Mesenchymal stem cell (in vitro differentiated cells and primary cell): ENCODE results near the gene SCAPER.

Source experiments
- DNase-seq: peaks from one replicate; pipeline ENCODE4 v3.0.0-alpha.2; 2013
- H2AFZ ChIP-seq: one replicate; pipeline ENCODE4 v1.6.1; 2013; ENCODE audit warnings: low read depth, mild to moderate bottlenecking, control low read depth, inconsistent platforms, low read length, moderate library complexity
- H2AK5ac ChIP-seq: 2 replicates; pipeline ENCODE4 v1.6.1; 2013; ENCODE audit warnings: low read length, moderate library complexity, mild to moderate bottlenecking, inconsistent platforms; ENCODE audit not compliant: severe bottlenecking
- H2BK120ac ChIP-seq: one replicate; pipeline ENCODE4 v1.6.1; 2013; ENCODE audit warnings: low read depth, mild to moderate bottlenecking, inconsistent platforms, low read length, moderate library complexity
- H2BK12ac ChIP-seq, 2 experiments: one replicate each; pipeline ENCODE4 v1.6.1; 2013; ENCODE audit warnings: inconsistent platforms in 2 of 2, low read length in 2 of 2, mild to moderate bottlenecking in 2 of 2, moderate library complexity in 2 of 2, control low read depth in 1 of 2
- H2BK15ac ChIP-seq: one replicate; pipeline ENCODE4 v1.6.1; 2013; ENCODE audit warnings: mild to moderate bottlenecking, low read depth, inconsistent platforms; ENCODE audit not compliant: poor library complexity, severe bottlenecking
- H2BK5ac ChIP-seq: 2 replicates; pipeline ENCODE4 v1.6.1; 2013; ENCODE audit warnings: low read depth, mild to moderate bottlenecking, low read length, control low read depth, inconsistent platforms; ENCODE audit not compliant: poor library complexity, severe bottlenecking
- H3K14ac ChIP-seq, 2 experiments: one replicate each; pipeline ENCODE4 v1.6.1; 2013; ENCODE audit warnings: inconsistent platforms in 2 of 2, low read length in 2 of 2, control low read depth in 1 of 2, mild to moderate bottlenecking in 1 of 2, moderate library complexity in 1 of 2
- H3K18ac ChIP-seq, 2 experiments: one replicate each; pipeline ENCODE4 v1.6.1; 2013; ENCODE audit warnings: inconsistent platforms in 2 of 2, low read length in 2 of 2, control low read depth in 1 of 2, low read depth in 1 of 2, mild to moderate bottlenecking in 1 of 2
- H3K23ac ChIP-seq, 2 experiments: one replicate each; pipeline ENCODE4 v1.6.1; 2013; ENCODE audit warnings: inconsistent platforms in 2 of 2, low read length in 2 of 2, mild to moderate bottlenecking in 2 of 2, moderate library complexity in 2 of 2, control low read depth in 1 of 2
- H3K27ac ChIP-seq: 2 replicates; pipeline ENCODE4 v1.5.1; 2013; ENCODE audit warnings: mild to moderate bottlenecking, moderate library complexity, low read length, control low read depth, inconsistent platforms; ENCODE audit not compliant: poor library complexity, severe bottlenecking
- H3K27me3 ChIP-seq, 2 experiments: 2 replicates each; pipeline versions ENCODE4 v1.6.1 to v1.7.0; 2013; ENCODE audit warnings: low read length in 2 of 2, mild to moderate bottlenecking in 2 of 2, moderate library complexity in 2 of 2, control low read depth in 1 of 2, inconsistent platforms in 1 of 2; ENCODE audit not compliant: control insufficient read depth in 1 of 2, insufficient read depth in 1 of 2
- H3K36me3 ChIP-seq, 2 experiments: 2 replicates each; pipeline versions ENCODE4 v1.6.1 to v1.7.0; 2013; ENCODE audit warnings: low read length in 2 of 2, control low read depth in 1 of 2, inconsistent platforms in 1 of 2, low read depth in 1 of 2, mild to moderate bottlenecking in 1 of 2; ENCODE audit not compliant: insufficient read depth in 2 of 2, control insufficient read depth in 1 of 2
- H3K4ac ChIP-seq, 2 experiments: one replicate each; pipeline ENCODE4 v1.6.1; 2013; ENCODE audit warnings: inconsistent platforms in 2 of 2, low read length in 2 of 2, mild to moderate bottlenecking in 2 of 2, moderate library complexity in 2 of 2, control low read depth in 1 of 2, low read depth in 1 of 2
- H3K4me1 ChIP-seq: 2 replicates; pipeline ENCODE4 v1.6.1; 2013; ENCODE audit warnings: low read depth, low read length, control low read depth; ENCODE audit not compliant: control insufficient read depth, insufficient read depth
- H3K4me2 ChIP-seq: 2 replicates; pipeline ENCODE4 v1.6.1; 2013; ENCODE audit warnings: low read length, mild to moderate bottlenecking, inconsistent platforms; ENCODE audit not compliant: poor library complexity, severe bottlenecking
- H3K4me3 ChIP-seq, 2 experiments: 2 replicates each; pipeline versions ENCODE4 v1.5.1 to v1.7.0; 2013; ENCODE audit warnings: low read length in 2 of 2, mild to moderate bottlenecking in 2 of 2, control low read depth in 1 of 2, low read depth in 1 of 2; ENCODE audit not compliant: insufficient read depth in 1 of 2
- H3K79me1 ChIP-seq: replicated peaks from 2 replicates; pipeline ENCODE4 v1.6.1; 2013; ENCODE audit warnings: mild to moderate bottlenecking, control low read depth, low read length, inconsistent platforms; ENCODE audit not compliant: poor library complexity, severe bottlenecking
- H3K9ac ChIP-seq: 2 replicates; pipeline ENCODE4 v1.7.0; 2013; ENCODE audit warnings: mild to moderate bottlenecking, low read length, moderate library complexity
- H3K9me3 ChIP-seq: 2 replicates; pipeline ENCODE4 v1.7.0; 2013; ENCODE audit warnings: mild to moderate bottlenecking, low read length; ENCODE audit not compliant: control insufficient read depth
- H4K8ac ChIP-seq: one replicate; pipeline ENCODE4 v1.6.1; 2013; ENCODE audit warnings: inconsistent platforms, mild to moderate bottlenecking, low read length, moderate library complexity
- H4K91ac ChIP-seq: one replicate; pipeline ENCODE4 v1.6.1; 2013; ENCODE audit warnings: mild to moderate bottlenecking, low read length, inconsistent platforms
- WGBS: methylation state at CpG from one replicate; pipeline ENCODE4 v1.1.7; 2013; ENCODE audit warnings: mixed read lengths; 5-methylcytosine and 5-hydroxymethylcytosine counted together

Gene SCAPER

DNA sequence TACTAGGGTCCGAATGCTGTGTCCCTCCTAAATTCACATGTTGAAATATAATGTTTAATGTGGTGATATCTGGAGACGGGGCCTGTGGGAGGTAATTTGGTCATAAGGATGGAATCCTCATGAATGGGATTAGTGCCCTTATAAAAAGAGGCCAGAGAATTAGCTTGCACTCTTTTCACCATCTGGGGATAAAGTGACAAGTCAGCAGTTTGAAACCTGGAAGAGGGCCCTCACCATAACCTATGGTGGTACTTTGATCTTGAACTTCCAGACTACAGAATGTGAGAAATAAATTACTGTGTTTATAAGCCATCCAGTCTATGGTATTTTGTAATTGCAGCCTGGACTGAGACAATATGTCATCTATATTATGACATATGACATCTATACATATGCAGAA is 436.4 kb downstream of the SCAPER start:
- H2BK120ac ChIP-seq, result no peak overlapping the region
- H3K4me2 ChIP-seq, result no peak overlapping the region
- no peak overlapping the region for H3K4me3 ChIP-seq
- H3K9ac ChIP-seq, result no peak overlapping the region
- H3K4me1 ChIP-seq, result peaks cover 1% of the 10 kb centered on the region
- no peak overlapping the region for H3K23ac ChIP-seq
- H2BK15ac ChIP-seq, result no peak overlapping the region
- H2BK12ac ChIP-seq, result no peak overlapping the region
- H3K79me1 ChIP-seq, result no peaks in the 10 kb centered on the region
- H2BK5ac ChIP-seq, result no peak overlapping the region
- no peak overlapping the region for H2AK5ac ChIP-seq
- H4K8ac ChIP-seq, result no peak overlapping the region
- no peak for DNase-seq
- no peaks in the 10 kb centered on the region for H3K36me3 ChIP-seq
- no peak overlapping the region for H3K27ac ChIP-seq
- H3K14ac ChIP-seq, result no peak overlapping the region
- no peak overlapping the region for H3K18ac ChIP-seq
- no peak overlapping the region for H3K4ac ChIP-seq
- H3K9me3 ChIP-seq, result peaks cover 33% of the 10 kb centered on the region
- no peak overlapping the region for H4K91ac ChIP-seq
- no peak overlapping the region for H2AFZ ChIP-seq
- WGBS, result 100% methylated on average over 1 of the region's 2 CpGs
- no peaks in the 10 kb centered on the region for H3K27me3 ChIP-seq

DNA sequence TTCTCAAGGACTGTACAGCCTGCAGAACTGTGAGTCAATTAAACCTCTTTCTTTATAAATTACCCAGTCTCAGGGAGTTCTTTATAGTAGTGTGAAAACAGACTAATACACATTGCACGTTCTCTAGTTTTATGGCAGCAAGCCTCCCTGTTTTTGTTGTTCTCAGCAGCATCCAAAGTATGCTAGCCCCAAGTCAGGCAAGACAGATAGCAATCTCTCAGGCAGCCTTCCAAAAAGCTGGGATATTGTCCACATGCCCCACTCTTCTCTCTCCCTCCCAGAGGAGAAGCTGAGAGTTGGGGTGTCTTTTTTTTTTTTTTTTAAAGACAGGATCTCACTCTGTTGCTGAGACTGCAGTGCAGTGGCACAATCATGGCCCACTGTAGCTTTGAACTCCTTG is 438.0 kb downstream of the SCAPER start:
- no peak overlapping the region for H3K9ac ChIP-seq
- H4K8ac ChIP-seq, result no peak overlapping the region
- H3K9me3 ChIP-seq, result peaks cover 37% of the 10 kb centered on the region
- H3K4ac ChIP-seq, result no peak overlapping the region
- H3K36me3 ChIP-seq, result no peaks in the 10 kb centered on the region
- no peak overlapping the region for H3K14ac ChIP-seq
- H3K4me2 ChIP-seq, result no peak overlapping the region
- H3K23ac ChIP-seq, result no peak overlapping the region
- no peak overlapping the region for H2BK12ac ChIP-seq
- H2BK5ac ChIP-seq, result no peak overlapping the region
- no peak overlapping the region for H3K4me3 ChIP-seq
- H3K27me3 ChIP-seq, result no peaks in the 10 kb centered on the region
- no peak overlapping the region for H3K27ac ChIP-seq
- no peak overlapping the region for H4K91ac ChIP-seq
- DNase-seq, result no peak
- no peak overlapping the region for H2AK5ac ChIP-seq
- H2BK15ac ChIP-seq, result no peak overlapping the region
- H2BK120ac ChIP-seq, result no peak overlapping the region
- no peak overlapping the region for H2AFZ ChIP-seq
- peaks cover 1% of the 10 kb centered on the region for H3K4me1 ChIP-seq
- no peaks in the 10 kb centered on the region for H3K79me1 ChIP-seq
- 100% methylated on average over 1 of the region's 1 CpG for WGBS
- no peak overlapping the region for H3K18ac ChIP-seq

DNA sequence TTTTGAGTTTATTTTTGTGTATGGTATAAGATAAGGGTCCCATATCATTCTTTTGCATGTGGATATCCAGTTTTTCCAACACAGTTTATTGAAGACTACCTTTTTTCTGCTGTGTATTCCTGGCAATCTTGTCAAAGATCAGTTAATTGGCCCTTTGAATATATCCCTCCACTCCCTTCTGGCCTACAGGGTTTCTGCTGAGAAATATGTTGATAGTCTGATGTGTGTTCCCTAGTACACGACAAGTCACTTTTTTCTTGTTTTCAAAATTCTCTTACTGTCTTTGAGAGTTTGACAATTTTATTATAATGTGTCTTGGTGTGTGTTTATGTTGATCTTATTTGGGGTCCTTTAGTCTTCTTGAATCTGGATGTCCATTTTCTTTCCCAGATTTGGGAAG is 439.4 kb downstream of the SCAPER start:
- no peak overlapping the region for H3K27ac ChIP-seq
- peaks cover 37% of the 10 kb centered on the region for H3K9me3 ChIP-seq
- H3K4me3 ChIP-seq, result no peak overlapping the region
- H3K23ac ChIP-seq, result no peak overlapping the region
- H4K91ac ChIP-seq, result no peak overlapping the region
- no peak for DNase-seq
- no peak overlapping the region for H2BK15ac ChIP-seq
- H3K4me1 ChIP-seq, result no peaks in the 10 kb centered on the region
- no peaks in the 10 kb centered on the region for H3K79me1 ChIP-seq
- no peak overlapping the region for H3K18ac ChIP-seq
- no peak overlapping the region for H2BK5ac ChIP-seq
- no CpG with 5 or more reads among the region's 1 CpG for WGBS
- H3K14ac ChIP-seq, result no peak overlapping the region
- no peak overlapping the region for H2AFZ ChIP-seq
- no peak overlapping the region for H2AK5ac ChIP-seq
- H4K8ac ChIP-seq, result no peak overlapping the region
- no peaks in the 10 kb centered on the region for H3K27me3 ChIP-seq
- no peak overlapping the region for H3K4me2 ChIP-seq
- no peak overlapping the region for H2BK12ac ChIP-seq
- no peak overlapping the region for H3K4ac ChIP-seq
- H3K36me3 ChIP-seq, result no peaks in the 10 kb centered on the region
- H3K9ac ChIP-seq, result no peak overlapping the region
- H2BK120ac ChIP-seq, result no peak overlapping the region

DNA sequence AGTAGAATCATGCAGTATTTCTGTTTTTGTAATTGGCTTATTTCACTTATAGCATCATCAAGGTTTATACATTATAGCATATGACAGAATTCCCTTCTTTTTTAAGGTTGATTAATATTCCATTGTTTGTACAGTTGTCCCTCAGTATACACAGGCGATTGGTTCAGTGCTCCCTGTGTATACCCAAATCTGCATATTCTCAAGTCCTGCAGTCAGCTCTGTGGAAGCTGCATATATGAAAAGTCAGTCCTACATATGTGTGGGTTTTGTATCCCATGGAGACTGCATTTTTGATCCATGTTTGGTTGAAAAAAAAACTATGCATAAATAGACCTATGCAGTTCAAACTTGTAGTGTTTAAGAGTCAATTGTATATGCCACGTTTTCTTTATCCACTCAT is 440.9 kb downstream of the SCAPER start:
- H2AFZ ChIP-seq, result no peak overlapping the region
- H4K91ac ChIP-seq, result no peak overlapping the region
- H3K79me1 ChIP-seq, result no peaks in the 10 kb centered on the region
- H3K4me3 ChIP-seq, result no peak overlapping the region
- H2BK120ac ChIP-seq, result no peak overlapping the region
- no peak overlapping the region for H2BK15ac ChIP-seq
- no CpG with 5 or more reads among the region's 2 CpGs for WGBS
- no peaks in the 10 kb centered on the region for H3K27me3 ChIP-seq
- no peak overlapping the region for H2AK5ac ChIP-seq
- H3K23ac ChIP-seq, result no peak overlapping the region
- H3K9ac ChIP-seq, result no peak overlapping the region
- DNase-seq, result no peak
- H3K14ac ChIP-seq, result no peak overlapping the region
- H3K4ac ChIP-seq, result no peak overlapping the region
- H3K4me2 ChIP-seq, result no peak overlapping the region
- H2BK12ac ChIP-seq, result no peak overlapping the region
- no peaks in the 10 kb centered on the region for H3K4me1 ChIP-seq
- no peak overlapping the region for H2BK5ac ChIP-seq
- no peak overlapping the region for H3K27ac ChIP-seq
- H3K36me3 ChIP-seq, result no peaks in the 10 kb centered on the region
- H4K8ac ChIP-seq, result no peak overlapping the region
- peaks cover 48% of the 10 kb centered on the region for H3K9me3 ChIP-seq
- no peak overlapping the region for H3K18ac ChIP-seq
